HG02970 (cell line): ENCODE data around the gene HOXA5.

ENCODE experiments used
- ATAC-seq: cut with Tn5 transposase; IDR thresholded peaks from one replicate; pipeline ENCODE4 v1.9.1; 2021; ENCODE audit warnings: mild to moderate bottlenecking, moderate library complexity, moderate number of reproducible peaks; ENCODE audit not compliant: unreplicated experiment, low FRiP score

The HOXA5 gene

DNA sequence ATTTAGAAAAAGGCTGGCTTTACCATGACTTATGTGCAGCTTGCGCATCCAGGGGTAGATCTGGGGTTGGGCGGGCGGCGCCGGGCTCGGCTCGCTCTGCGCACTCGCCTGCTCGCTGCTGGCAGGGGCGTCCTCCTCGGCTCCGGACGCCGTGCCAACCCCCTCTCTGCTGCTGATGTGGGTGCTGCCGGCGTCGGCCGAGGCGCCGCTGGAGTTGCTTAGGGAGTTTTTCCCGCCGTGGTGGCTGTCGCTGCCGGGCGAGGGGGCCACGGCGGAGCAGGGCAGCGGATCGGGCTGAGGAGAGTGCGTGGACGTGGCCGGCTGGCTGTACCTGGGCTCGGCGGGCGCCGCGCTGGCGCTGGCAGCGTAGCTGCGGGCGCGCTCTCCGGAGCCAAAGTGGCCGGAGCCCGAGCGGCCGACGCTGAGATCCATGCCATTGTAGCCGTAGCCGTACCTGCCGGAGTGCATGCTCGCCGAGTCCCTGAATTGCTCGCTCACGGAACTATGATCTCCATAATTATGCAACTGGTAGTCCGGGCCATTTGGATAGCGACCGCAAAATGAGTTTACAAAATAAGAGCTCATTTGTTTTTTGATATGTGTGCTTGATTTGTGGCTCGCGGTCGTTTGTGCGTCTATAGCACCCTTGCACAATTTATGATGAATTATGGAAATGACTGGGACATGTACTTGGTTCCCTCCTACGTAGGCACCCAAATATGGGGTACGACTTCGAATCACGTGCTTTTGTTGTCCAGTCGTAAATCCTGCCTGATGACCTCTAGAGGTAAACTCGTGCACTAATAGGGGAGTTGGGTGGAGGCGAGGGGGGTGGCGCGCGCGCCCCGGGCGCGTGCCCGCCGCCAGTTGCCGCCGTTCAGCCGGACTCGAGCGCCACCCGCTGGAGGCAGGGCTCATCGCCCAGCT is at the start of gene HOXA5:
Gene HOXA5 (minus strand): TSS at position 659 of the 927 bp plus-strand sequence. CDS start 74 bp downstream, at position 585.
- ATAC-seq: no peak

DNA sequence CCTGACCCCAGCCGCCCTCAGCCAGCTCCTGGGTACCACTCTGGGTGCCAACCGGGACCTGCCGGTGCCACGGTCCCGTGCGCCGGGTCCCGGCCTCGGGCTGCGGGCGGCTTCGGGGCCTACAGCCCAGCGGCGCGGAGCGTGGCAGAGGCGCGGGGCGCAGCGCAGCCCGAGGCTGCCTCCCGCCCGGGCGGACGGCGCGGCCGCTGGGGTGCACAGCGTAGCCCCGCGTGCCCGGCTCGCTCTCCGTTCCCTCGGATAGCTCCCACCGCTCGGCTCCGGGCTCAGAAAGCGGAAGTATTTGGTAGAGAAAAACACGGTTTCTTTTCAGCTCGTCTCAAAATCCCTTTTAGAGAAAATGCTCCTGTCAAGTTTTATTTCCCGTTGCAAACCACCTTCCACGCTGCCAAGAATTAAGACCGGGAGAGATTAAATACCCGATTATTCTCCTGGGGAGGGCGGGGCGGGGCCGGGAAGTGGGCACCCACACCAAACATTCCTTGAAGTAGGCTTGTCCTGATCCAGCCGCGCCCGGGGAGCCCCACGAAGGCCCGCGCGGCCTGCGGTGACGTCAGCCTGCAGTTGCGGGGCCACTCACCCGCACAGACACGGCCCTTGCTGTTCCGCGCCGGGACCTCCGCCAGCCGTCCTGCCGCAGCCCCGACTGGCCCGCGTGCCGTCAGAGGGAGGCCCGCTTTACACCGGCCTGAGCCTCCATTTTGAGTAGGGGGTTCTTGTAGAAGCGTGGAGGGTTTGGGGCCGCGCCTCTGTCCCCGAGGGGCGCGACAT is 49.3 kb upstream of the HOXA5 start:
- ATAC-seq: no peak

DNA sequence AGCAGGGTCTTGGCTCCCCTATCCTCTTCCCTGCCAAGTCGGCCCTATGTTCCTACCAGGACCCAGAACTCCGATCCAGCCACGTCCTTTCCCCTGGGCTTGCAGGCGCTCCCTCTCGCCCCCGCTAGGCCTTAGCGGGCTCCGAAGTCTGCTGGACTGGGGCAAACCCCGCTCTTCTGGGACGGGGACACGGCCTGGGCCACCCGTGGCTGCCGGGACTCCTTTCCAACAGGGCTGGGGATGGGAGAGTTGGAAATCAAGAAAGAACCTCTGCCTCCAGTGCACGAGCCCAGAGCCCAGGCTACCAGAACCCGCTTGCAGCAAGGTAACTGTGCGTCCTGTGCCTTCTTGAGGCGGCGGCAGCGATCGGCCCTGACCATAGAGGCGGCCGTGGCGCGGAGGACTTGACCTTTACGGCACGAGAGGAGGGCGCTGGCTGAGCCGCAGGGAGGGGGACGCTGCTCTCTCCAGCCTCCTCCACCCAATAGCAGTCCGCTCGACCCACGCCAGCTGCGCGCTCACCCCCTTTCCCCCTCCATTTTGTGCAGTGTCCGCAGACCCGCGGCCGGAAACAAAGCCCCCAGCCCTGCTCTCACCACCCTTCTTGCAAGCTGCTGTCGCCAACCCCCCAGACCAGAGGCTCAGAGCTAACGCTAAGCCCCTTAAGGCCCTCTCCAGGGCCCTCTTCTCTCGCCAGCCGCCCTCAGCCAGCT is 48.5 kb upstream of the HOXA5 start:
- ATAC-seq: no peak

DNA sequence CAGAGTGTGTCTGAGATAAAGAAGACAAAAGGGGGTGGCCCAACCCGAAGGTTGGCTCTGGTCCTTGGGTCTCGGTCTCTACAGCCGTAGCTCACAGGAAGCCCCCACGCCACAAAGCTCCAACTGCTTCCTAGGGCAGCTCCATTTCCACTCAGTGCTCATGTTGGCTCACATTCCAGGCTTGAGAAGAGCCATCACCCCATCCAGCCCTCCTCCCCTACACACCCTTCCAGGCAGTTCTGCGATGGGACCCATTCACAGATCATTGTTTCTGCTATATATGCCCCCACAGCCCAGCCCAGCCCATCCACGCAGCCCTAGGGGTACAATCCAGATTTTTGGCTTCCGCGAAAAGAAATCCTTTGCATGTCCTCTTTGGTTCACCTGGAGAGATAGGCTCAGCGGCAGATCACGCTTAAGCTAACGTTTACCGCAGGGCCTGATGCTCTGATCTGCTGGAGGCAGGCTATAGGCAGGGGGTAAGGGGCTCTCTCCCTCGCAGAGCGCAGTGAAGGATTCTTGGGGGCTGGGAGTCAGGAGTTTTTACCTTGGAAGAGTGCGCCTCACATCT is 47.8 kb upstream of the HOXA5 start:
- ATAC-seq: no peak

DNA sequence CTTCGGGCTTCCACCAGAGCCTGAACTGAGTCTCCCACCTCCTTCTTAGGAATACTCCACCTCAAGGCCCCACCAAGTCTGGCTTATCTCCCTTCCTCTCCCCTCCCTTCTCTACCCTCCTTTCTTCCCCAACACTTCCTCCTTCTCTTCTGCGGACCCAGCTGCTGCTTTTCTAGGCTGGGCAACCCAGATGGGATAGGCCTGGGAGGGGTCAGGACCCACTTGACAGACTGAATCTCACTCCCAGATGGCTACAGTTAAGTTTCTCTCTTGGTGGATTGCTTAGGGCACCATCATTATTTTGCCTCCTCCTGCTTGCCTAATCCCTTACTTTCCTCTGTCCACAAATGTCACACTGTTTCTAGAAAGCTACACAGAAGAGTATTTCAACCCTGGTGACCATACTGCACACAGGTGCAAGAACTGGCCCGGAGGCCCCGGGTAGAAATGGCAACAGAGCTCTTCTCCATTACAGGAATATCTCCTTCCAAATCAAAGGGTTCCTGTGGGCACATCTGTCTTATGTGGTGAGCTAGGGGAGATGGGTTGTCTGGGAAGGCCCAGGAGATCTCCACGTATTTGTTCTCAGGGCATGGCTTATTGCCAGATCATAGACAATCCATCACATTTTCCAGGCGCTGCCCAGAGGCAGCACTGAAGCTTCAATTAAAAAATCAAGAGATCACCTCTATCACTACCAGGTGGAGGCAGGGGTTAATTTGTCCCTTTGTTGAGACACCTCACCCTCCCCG is 46.7 kb upstream of the HOXA5 start:
- no peak for ATAC-seq

DNA sequence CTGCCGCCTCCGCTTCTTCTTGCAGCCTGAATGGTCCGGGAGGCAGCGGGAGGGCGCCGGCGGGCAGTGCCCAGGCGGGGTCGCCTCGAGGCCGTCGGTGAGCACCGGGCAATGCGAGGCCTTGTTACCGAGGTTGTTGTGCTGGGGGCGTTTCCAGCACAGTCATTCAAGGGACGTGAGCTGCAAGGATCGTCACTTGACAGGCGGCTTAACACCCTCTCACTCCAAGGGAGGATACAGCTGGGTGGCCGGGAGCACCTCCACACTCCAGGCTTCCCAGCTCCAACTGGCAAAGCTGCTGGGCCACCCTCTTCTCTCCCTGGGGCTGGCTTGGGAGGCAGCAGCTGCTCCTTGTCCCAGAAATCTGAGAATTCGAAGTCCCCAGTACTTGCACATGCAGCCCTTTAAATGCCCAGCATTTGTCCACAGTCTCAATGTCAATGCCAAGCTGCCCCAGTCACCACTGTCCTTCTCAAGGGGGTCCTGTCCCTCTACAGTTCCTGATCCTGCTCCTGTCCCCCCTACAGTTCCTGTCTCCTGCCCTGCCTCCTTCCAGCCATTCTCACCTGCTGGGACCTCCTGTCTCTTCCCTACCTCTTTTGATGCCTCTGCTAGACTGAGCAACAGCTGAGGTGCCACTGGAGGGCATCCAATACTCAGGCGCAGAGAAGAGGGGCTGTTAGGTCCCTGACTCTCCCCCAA is 46.0 kb upstream of the HOXA5 start:
- ATAC-seq: no peak

DNA sequence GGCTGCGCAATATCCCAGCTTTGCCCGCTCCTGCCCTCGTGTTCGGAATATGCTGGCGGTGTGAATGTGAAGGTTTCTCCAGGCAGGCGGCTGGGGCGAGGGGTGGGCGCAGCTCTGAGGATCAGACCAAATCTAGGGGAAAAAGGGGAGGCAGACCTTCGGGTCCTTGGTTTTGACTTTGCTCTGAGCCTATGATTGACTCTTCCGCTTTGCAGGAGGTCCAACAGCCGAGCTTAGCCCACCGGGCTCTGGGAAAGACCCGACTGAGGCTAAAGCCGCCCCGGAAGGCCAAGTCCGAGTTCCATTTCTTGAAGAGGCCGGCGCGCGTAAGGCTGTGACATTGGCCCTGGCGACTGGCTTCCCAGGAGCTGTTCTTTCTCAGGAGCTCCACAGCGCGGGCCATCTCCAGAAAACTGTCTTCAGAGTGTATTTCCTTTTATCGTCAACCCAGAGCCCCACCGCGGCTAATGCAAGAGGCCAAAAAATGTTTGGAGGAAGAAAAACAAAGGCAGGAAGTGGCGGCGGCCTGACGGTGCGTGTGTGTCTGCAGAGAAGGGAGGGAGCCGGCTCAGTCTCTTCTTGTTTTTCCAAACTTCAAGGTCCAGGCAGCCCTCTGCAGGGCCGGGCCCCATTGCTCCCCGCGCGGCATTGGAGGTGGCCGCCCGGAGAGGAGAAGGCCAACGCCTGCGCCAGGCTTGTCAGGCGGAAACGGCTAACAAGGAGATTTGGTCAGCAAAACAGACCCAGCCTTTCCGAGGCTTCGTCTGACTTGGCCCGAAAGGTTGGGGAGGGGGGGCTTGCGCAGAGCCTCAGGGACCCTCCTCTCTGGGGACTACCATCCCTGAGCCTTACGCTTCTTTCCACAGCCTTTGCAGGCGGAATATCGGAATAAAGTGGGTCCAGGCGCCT is 45.2 kb upstream of the HOXA5 start:
- no peak for ATAC-seq

DNA sequence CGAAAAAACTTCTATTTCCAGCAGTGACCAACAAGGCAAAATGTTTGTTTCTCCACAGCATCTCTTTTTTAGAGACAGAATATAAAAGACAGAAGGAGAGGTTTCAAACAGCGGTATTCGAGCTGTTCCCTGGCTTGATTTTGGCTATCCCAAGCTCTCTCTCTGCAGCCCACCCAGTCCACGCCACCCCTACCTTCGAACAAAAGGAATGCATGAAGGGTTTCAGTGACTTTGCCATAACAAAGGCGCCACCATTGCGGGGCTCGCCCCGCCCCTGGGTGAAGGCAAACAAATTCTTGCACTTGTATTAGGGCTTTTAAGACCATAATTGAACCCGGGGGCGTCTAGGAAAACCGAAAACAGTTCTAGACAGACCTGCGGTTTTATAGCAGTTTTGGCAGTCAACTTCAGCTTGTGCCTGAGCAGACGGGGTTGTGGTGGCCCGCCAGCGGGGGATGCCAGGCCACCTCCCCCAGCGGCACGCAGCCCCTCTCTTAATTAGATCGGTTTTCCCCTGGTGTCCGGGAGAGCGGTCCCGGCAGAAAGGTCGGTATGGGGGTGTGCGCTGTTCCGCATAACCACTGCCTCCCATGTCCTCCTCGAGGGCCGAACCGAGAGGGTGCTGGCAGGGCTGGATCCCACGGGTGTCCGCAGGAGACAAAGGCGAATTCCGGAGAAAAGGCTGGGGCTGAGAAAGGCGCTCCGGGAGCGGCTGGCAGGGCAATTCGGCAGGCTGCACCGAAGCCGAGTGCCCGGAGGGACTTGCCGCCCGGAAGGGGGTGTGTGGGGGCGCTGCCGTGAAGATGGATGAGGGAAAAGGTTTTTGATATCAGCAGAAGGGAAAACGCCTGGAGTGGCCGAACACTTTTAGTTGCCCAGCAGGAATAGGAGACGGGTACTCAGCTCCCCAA is 44.2 kb upstream of the HOXA5 start:
- ATAC-seq: no peak

DNA sequence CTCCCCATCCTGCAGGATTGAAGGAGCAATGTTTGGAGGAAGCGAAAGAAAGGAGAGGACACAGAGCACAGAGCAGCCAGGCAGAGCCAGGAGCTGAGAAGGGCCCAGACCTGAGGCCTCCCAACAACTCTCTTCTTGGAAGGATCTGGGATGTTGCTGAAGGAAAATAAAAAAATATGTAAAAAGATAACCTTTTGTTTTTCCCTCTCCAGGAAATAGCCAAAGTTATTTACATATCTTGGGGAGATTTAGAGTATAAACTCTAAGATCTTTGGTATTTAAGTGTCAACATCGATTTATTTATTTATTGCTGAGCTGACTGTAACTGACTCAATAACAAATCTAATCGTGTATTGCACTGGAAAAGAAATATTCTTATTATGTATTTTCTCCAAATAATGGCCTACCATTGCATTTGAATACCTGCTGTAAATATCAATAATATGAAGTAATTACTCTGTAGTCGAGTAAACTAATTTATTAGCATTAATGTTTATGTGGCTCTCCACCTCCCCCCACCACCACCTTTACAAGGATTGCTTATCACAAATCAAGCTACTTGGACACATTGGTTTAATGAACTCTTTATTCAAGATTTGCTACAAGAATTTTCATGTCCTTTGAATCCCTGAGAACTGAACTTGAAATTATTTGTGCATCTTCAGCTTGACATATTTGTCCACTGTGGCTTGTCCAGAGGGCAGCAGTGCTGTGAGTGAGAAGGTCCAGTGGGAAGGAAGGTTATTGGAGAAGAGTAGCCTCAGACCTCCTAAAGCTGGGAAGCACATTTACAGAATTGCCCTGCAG is 43.4 kb upstream of the HOXA5 start:
- ATAC-seq: no peak

DNA sequence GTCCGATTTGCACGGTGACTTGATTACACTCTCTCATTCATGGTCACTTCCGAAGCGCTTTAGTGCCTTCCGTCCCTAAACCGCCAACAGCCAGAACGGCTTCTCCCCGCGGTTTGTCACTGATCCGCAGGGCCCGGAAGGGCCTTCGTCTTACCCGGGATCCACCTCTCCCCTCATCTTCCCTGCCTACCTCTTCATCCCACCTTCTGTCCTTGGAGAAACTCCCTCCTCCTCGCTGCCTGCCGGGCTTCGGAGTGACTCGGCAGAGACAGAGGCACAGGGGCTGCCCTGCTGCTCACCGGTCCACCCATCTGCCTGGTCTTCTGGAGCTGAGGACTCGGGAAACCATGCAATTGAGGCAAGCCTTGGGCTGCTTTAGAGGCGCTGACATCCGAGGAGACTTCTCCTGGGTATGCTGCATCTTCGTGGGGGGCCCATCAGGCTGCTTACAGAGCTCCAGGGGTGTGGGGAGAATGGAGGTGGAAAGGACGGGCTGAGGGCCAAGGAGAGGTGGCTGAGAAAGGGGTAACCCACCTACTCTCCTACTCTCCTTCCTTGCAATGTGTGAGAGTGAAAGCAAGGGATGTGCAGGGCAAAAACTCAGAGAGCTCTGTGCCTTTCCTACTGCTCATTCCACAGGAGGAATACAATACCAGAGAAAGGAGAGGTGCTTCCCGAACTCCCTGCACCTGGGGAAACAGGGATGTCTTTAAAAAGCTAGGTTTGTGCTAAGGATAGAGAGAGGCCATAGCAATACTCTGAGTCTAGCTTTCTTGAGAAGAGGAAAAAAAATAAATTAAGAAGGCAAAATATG is 42.6 kb upstream of the HOXA5 start:
- ATAC-seq: no peak

DNA sequence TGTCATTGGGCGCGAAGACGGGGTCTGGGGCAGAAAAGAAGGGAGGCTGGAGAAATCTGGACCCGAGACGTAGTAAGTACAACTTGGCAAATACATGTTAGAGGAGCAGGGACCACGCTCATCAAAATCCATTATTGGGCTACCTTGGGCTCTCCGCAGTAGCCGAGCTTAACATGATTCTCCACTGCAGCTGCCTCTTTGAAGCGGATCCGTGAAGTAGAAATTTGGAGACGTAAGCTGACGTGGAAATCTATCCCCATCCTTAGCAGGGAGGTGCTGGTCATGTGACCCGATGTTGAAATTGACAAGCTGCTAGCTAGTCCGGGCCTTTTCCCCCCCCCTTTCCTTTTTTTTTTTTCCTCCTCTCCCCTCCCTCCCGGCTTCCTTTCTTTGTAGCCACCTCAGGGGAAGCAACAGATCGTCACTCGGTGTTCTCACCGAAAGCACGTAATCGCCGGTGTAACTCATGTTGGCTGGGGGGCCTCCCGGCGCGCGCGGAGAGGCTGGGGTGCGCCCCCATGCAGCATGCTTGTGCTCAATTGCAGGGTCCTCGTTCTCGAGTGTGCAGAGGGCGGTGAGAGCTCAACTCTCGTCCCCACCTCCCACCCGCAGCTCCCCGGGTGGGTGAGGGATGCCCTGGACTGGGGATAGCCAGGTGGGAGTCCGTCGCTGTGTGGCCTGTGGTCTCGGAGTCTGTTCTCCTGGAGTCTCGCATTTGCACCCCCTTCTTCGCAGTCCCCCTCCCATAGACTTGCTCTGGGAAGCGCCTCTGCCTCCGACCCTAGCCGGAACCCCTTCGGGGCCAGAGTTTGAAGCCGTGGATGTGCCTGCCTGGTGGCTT is 41.8 kb upstream of the HOXA5 start, which contains the start of gene HOXA11:
Gene HOXA11 (minus strand): TSS at position 220 of the 841 bp plus-strand sequence. CDS start 88 bp downstream, at position 132.
- no peak for ATAC-seq

DNA sequence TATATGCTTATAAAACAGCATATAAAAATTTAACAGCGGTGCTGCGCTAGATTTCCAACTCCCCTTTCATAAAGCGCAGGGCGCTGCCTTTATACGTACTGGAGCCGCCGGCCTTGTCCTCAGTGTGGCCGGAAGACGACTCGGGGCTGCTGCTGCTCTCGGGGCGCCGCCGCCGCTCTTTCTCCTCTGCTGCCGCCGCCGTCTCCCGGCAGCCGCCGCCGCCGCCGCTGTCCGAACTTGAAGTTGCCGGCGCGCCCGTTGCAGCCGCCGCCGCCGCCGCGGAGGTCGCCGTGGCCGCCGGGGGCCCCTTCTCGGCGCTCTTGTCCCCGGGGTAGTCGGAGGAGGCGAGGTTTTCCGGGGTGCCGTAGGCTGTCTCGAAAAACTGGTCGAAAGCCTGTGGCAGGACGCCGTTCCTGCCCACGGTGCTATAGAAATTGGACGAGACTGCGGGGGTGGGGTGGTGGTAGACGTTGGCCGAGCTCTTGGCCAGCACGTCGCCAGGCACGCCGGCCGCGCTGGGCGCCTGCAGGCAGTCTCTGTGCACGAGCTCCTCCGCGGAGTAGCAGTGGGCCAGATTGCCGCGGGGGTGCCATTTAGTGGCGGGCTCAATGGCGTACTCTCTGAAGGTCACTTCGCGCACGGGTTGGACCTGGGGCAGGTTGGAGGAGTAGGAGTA is 41.0 kb upstream of the HOXA5 start:
- ATAC-seq: no peak

DNA sequence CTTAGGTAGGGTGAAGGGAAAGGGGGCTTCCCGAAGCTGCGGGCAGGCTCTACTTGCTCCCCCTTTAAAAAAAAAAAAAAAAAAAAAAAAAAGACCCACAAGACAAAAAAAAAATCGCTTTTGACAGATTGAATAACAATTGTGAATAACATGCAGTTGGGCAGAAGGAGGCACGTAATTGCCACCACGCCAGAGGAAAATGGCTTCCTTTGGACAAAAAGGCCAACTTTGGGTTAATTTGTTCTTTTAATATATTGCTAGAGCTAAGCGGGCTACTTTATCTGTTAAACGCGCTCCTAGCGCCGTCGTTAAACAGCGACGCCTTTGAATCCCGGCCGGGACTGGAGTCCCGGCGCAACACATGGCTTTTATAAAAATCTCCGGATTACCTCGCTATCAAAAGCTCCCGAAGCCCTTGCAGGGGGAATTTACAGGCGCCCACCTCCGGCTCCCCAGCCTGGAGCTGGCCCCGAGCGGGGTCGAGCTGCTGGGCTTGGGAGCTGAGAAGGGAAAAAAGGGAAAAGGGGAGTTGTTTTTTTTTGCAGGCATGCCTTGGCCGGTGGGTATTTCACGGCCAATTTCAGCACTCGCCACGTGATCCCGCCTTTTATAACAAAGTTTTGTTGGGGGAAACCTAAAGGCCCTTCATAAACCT is 40.3 kb upstream of the HOXA5 start:
- no peak for ATAC-seq
